ENCODE measurements around the gene NUP85.
A peak's percentile ranks its signal among the peaks of the same experiment; 100 is the strongest.
"Not testable (repeated sequence)": the region's sequence is repeated elsewhere in the genome, so short reads cannot be mapped to it uniquely, and the experiment has no call there.

The NUP85 gene, protein sequence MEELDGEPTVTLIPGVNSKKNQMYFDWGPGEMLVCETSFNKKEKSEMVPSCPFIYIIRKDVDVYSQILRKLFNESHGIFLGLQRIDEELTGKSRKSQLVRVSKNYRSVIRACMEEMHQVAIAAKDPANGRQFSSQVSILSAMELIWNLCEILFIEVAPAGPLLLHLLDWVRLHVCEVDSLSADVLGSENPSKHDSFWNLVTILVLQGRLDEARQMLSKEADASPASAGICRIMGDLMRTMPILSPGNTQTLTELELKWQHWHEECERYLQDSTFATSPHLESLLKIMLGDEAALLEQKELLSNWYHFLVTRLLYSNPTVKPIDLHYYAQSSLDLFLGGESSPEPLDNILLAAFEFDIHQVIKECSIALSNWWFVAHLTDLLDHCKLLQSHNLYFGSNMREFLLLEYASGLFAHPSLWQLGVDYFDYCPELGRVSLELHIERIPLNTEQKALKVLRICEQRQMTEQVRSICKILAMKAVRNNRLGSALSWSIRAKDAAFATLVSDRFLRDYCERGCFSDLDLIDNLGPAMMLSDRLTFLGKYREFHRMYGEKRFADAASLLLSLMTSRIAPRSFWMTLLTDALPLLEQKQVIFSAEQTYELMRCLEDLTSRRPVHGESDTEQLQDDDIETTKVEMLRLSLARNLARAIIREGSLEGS

DNA sequence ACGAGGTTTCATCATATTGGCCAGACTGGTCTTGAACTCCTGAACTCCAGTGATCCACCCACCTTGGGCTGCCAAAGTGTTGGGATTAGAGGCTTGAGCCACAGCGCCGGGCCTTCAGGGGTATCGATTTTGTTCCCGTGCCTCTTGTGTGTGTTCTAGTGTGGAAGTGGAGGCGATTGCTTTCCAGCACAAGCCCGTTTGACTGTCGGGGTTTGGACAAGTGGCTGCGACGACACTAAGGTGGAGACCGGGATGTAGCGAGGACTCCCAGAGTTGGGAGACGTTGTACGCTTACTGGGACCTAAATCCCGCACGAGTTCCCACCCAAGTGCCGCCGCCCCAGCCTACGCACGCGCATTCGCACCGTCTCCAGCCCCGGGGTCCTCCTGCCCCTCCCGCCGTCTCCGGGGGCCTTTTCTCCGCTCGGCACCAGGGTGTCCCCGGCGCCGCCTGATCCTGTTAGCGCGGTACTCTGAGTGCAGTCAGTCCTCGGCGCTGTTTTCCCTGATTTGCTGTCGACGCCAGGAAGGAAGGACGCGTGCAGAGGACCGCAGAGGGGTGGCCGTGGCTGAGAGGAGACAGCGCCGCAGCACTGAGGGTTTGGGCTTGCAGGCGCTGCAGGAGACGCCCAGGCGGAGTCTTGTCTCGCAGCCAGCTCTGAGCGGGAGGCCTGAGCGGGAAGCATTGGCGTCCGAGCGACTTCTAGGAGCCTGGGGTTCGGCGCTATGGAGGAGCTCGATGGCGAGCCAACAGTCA lies at the start of gene NUP85:
TSS of gene NUP85 (plus strand) at position 643 of the 756 bp plus-strand sequence. CDS start at position 726, 83 bp downstream.
- DNase-seq = peak; percentile 86

- DNase-seq = not testable (repeated sequence)
Observed at GRCh38 chr17:75158480-75158879, 47.0 kb upstream of the NUP85 start.

DNA sequence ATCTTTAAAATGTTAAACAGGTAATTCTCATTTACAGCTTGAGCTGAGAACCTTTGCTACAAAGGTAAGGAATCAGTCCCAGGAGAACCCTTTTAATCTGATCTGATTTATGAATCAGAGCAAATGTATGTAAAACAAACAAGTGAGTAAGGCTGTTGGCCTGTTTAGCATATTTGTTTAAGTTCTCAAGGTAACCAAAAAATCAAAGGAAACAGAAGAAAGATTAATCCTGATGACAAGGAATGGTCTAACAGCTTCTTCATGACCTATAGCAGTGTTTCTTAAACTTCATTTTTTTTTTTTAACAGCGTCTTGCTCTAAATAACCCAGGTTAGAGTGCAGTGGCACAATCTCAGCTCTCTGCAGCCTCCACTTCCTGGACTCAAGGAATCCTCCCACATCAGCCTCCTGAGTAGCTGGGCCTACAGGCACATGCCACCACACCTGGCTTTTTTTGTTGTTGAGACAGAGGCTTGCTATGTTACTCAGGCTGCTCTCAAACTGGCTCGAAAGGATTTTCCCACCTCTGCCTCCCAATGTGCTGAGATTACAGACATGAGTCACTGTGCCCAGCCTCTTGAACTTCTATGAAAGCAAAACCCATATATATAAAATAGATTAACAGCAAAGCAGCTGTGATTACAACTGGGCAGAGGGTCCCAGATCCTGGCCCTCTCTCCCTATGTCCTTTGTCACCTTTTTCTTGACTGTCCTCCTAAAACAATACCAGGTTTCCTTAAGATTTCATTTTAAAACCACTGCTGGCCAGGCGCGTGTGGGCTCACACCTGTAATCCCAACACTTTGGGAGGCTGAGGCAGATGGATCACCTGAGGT lies 46.1 kb upstream of the NUP85 start:
- DNase-seq = peak; percentile 86

DNA sequence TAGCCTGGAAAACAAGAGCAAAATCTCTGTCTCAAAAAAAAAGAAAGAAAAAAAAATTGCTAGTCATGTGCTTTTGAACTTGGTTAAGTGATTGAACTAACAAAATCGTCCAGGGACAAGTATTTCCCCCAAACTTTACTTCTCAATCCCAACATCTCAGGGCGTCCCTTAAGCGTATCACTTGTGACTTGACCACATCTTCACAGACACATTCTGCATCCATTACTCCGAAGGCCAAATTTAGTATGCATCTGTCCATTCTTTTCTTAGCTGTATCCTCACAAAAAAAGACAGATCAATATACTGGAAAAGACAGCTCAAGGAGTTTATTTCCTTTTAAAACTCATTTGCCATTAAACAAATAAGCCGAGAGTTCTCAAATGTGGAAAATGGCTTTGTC lies 45.3 kb upstream of the NUP85 start:
- no peak for DNase-seq

DNA sequence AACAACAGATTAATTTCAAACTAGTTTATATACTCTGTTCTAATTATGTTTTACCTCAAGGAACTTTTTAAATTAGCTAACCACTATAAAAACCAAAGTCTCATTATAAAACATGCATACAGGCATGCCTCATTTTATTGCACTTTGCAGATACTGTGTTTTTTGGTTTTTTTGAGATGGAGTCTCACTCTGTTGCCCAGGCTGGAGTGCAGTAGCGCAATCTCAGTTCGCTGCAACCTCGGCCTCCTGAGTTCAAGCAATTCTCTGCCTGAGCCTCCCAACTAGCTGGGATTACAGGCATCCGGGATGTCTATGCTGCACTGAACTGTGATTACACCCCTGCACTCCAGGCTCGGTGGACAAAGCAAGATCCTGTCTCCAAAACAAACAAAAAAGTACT lies 42.4 kb upstream of the NUP85 start:
- no peak for DNase-seq

DNA sequence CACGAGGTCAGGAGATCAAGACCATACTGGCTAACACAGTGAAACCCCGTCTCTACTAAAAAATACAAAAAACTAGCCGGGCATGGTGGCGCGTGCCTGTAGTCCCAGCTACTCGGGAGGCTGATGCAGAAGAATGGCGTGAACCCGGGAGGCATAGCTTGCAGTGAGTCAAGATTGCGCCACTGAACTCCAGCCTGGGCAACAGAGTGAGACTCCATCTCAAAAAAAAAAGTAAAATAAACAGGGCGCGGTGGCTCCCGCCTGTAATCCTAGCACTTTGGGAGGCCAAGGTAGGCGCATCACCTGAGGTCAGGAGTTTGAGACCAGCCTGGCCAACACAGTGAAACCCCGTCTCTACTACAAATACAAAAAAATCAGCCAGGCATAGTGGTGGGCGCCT lies 40.9 kb upstream of the NUP85 start:
- DNase-seq = not testable (repeated sequence)

DNA sequence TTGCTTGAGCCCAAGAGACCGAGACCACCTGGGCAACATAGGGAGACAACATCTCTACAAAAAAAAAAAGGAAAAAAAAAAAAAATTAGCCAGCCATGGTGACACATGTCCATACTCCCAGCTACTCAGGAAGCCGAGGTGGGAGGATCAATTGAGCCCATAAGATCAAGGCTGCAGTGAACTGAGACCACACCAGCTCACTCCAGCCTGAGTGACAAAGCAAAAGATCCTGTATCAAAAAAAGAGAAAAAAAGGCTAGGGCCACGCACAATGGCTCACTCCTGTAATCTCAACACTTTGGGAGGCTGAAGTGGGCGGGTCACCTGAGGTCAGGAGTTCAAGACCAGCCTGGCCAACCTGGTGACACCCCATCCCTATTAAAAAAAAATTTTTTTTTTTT lies 36.5 kb upstream of the NUP85 start:
- DNase-seq = no peak

DNA sequence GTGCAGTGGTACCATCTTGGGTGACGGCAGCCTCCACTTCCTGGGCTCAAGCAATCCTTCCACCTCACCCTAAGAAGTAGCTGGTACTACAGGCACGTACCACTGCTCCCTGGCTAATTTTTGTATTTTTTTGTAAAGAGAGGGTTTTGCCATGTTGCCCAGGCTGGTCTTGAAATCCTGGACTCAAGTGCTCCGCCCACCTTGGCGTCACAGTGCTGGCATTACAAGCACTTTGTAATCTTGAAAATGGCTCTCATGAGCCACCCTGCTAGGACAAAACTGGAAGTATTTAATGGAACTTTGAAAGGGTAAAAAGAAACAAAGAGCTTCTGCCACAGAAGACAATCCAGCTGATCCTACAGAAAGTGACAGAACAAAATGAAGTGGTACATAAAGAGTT lies 32.0 kb upstream of the NUP85 start:
- no peak for DNase-seq

GRCh38 chr17:75174996-75175395 lies 30.5 kb upstream of the NUP85 start:
- no peak for DNase-seq

GRCh38 chr17:75176625-75177024 lies 28.9 kb upstream of the NUP85 start:
- DNase-seq = no peak

- DNase-seq = no peak
Observed at GRCh38 chr17:75178453-75178852, 27.0 kb upstream of the NUP85 start.

GRCh38 chr17:75181110-75181509 lies 24.4 kb upstream of the NUP85 start:
- DNase-seq = no peak

DNA sequence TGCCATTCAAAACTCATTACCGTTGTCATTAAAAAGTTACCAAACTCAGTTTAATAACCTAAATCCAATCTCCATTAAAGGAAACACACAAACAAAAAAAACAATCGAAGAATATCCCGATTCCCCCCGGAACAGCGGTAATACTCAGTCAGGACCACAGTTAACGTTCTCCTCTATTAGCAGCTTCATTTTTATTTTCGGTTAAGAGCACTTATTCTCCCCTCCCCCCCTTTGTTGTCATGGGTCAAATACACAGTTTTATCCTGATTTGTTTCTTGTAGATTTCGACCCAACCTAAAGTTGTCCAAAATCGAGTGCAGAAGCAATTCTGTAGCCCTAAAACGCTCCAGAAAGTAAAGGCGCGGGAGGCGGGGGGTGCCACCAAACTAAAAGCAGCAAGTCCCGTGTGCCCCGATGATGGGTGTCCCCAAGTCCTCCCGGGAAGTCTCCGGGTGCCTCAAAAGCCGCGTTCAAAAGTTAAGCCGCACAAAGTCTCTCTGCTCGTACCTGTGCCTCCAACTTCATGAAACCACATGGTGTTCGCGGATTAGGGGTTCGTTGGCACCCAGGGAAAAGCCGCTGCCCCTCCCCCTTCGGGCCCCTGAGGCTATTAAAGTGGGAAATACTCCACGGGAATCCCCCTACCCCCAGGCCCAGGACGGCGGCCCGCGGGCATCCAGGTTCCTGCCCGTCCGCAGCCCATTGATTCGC lies 23.7 kb upstream of the NUP85 start:
- no peak for DNase-seq

- DNase-seq = no peak
Observed at GRCh38 chr17:75182319-75182568, 23.2 kb upstream of the NUP85 start.

DNA sequence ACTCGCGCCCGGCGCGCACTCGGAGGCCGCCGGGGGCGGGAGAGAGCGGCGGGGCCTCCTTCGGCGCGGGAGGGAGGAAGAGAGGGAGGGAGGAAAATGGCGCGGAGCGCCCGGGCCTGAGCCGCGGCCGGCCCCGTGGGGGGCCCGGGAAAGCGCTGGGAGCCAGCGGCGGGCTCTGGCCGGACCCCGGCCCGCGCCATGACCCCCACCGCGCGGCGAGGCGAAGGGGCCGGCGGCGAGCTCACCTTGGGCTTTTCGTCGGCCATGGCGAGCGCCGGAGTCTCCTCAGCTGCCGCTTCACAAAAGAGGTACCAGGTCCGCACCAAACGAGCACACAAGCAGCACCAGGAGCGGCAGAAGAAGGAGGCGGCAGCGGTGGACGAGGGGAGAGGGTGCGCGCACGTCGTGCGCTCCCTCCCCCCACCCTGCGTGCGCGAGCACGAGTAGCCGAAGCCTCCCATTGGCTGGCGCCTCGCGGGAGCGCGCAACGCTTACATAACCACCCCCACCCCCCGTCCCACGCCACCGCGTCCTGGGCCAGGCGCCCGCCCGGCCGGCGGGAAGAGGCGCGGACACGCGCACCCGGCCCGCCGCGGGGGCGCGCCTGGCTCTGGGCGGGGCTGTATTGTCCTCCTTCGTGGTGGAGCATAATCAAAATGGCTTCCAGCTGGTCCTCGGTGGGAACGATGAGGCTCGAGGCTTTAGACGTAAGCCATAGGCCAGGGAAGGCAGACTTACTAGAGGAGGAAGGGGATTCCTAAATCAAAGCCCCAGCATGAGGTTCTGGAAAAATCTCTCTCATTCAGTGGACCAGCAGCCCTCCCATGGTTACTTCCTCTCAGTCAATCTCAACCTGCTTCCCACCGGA lies 22.7 kb upstream of the NUP85 start, which contains the start of gene SUMO2:
TSS of gene SUMO2 (minus strand) at position 391 of the 868 bp plus-strand sequence. CDS start at position 266, 125 bp downstream.
- peak; percentile 89 for DNase-seq

DNA sequence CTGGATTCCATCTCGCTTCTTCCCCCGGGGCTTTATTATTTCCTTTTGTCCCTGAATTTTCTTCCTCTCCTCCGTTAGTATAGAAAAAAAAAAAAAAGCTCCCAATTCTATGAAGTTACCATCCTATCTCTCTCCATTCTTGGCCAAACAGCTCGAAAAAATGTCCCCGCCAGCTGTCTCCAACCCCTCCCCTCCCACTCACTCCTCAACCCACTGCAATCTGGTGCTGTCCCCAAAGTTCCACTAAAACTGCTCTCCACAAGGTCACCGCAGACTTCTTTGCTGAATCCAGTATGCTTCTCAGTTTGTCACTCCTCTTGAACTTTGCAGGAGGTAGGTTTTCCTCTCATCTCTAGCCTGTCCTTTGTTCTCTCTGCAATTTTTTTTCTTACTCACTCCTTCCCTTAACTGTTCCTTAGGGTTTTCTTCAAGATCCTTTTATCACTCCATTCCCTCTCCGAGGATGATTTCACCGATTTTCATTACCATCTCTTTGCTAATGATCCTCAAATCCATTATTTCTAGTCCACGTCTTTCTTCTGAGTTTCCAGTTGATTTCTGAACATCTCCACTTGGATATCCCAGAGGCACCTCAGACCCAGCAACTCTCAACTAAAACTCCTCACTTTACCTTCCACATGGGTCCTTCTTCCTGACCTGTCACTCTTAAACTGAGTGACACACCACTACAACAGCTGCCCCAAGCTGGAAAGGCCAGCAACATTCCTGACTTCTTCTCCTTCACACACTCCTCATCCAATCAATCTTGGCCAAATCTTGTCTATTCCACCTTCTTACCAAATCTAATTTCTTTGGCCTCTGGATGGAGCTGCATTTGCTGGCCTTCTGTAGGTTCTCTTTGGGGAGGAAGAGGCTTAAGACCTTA lies 21.2 kb upstream of the NUP85 start:
- DNase-seq = no peak

DNA sequence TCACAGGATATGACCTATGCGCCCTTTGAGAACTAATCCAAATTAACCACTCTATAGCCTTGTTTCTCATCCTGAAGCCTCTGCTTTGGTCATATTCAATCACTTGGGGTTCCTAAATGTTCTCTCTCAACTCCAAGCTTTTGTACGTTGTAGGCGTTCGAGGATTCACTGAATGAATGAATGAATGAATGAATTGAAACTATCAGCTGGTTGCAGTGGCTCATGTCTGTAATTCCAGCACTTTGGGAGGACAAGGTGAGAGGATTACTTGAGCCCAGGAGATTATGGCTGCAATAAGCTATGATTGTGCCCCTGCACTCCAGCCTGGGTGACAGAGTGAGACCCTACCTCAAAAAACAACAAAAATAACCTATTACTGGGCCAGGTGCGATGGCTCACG lies 16.9 kb upstream of the NUP85 start:
- DNase-seq = no peak

GRCh38 chr17:75191584-75191983 lies 13.9 kb upstream of the NUP85 start:
- peak; percentile 14 for DNase-seq

GRCh38 chr17:75194879-75195278 lies 10.6 kb upstream of the NUP85 start:
- DNase-seq = no peak
